ENCODE data around the gene TPRX1.
"Not testable (repeated sequence)": the region's sequence is repeated elsewhere in the genome, so short reads cannot be mapped to it uniquely, and the experiment has no call there.

The TPRX1 gene, protein sequence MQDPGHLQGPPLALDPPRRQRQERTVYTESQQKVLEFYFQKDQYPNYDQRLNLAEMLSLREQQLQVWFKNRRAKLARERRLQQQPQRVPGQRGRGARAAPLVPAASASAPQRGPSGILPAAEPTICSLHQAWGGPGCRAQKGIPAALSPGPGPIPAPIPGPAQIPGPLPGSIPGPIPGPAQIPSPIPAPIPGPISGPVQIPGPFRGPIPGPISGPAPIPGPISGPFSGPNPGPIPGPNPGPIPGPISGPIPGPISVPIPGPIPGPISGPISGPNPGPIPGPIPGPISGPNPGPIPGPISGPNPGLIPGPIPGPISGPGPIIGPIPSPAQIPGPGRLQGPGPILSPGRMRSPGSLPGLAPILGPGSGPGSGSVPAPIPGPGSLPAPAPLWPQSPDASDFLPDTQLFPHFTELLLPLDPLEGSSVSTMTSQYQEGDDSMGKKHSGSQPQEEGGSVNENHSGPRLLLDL

DNA sequence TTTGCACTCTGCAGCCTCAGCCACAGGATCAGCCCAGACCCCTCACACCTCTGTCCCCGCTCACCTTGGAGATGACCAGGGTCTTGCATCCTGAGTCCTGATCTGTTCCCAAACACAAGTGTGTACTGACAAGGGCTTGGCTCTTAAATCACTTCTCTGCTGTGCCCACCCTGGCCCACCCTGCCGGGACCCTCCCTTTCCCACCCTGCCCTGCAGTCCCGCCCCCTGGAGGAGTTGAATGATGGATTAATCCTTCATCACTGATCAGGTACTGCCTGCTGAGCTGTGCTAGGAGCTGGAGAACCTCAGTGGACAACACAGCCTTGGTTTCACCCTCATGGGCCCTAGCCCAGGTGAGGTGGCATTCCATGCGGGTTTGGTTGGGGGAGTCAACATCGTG, at the start of gene TPRX1:
Gene TPRX1 (minus strand): TSS at position 101 of the 400 bp plus-strand sequence. CDS start 12 bp downstream, at position 89.
- not testable (repeated sequence) for DNase-seq

DNA sequence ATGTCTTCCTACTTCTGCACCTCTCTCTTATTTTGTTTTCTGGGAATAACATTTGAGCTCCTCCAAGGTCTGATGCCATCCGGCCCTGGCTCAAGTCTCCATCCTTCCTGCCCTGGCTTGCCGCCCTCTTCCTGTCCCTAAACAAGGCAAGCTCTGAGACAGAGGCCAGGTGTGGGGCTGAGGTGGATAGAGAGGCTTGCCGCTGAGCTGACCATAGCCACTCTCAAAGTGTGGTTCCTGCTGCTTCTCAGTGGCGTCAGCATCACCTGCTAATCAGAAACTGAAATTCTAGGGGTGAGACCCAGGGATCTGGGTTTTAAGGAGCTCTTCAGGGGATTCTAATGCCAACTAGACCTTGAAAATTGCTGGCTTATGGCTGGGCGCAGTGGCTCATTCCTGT, 48.7 kb upstream of the TPRX1 start:
- DNase-seq = no peak

DNA sequence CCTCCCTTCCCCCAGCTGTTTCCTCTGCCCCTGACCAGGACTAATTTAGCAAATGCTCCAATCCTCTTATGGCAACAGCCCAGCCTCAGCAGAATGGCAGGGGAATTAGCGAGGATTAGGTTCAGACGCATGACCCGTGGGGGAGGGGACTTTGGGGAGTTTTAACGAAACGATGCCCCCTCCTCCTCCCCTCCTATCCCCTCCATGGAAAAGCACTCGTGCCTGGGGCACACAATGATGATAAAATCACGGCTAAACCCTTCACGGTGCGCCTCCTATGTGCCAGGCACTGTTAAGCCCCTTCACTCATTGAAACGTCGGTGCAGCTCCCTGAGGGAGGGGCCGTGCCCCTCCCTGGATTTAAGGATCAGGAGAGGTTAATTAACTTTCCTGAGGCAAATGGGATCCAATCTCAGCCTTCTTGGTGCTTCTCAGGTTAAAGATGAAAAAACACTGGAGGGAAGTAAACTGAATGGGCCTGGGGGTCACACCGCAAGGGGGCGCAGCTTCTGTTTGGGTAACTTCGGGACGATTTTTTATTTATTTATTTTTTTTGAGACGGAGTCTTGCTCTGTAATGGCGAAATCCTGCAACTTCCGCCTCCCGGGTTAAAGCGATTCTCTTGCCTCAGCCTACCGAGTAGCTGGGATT, 44.6 kb upstream of the TPRX1 start:
- DNase-seq = no peak

DNA sequence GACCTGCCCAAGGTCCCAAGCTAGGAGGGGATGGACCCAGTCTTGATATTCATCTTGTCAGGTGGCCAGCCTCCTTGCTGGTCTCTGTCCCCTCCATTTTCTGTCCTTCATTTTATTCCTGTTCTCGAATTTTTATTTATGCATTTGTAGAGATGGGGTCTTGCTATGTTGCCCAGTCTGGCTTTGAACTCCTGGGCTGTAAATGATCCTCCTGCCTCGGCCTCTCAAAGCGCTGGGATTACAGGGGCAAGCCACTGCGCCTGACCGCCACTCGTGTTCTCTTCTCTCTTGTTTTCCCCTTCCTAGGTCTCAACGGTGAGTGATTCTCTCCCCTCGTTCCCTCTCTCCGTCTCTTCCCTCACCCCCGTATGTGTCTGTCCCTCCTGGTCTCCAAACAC, 44.1 kb upstream of the TPRX1 start:
- no peak for DNase-seq

DNA sequence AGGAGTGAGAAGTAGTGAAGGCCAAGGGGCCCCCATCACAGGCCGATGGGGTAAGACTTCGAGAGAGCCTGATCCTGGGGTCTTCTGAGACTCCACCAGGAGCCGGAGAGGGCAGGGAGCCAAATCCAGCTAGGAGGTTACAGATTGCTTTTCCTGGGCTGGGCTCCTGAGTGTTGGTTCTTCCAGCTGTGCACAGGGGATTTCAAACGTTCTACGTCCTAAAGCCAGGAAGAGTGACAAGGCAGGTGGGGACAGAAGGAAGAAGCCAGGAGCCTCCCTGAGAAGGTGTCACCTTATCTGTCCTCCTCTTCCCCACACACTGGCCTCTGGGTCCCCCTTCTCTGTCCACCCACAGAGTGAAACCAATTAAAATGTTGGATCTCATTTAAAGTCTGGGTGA, 38.6 kb upstream of the TPRX1 start:
- no peak for DNase-seq

DNA sequence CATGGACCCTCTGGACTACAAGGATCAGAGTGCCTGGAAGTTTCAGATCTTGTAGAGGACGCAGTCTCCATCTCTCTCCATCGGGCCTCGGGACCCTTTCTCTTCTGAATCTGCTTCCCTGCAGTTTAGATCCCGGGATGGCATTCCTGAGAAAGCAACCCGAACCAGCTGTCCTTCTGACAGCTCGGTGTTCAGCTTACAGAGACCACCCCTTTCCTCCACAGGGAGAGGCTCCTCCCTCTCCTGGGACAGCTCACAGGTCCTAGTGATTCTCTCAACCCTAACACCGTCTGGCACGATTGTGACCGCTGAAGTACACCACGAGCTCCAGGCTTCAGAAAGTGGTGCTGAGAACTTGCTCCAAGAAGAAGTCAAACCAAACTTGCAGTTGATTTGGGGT, 35.6 kb upstream of the TPRX1 start:
- no peak for DNase-seq

DNA sequence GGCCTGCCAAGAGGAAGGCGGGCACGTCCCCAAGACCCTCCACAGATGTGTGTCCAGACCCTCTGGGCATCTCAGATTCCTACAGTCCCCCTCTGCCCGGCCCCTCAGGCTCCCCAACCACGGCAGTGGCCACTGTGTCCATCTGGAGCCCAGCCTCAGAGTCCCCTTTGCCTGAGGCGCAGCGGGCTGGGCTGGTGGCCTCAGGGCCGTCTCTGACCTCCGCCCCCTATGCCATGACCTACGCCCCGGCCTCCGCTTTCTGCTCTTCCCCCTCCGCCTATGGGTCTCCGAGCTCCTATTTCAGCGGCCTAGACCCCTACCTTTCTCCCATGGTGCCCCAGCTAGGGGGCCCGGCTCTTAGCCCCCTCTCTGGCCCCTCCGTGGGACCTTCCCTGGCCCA, 35.1 kb upstream of the TPRX1 start:
- DNase-seq = no peak

DNA sequence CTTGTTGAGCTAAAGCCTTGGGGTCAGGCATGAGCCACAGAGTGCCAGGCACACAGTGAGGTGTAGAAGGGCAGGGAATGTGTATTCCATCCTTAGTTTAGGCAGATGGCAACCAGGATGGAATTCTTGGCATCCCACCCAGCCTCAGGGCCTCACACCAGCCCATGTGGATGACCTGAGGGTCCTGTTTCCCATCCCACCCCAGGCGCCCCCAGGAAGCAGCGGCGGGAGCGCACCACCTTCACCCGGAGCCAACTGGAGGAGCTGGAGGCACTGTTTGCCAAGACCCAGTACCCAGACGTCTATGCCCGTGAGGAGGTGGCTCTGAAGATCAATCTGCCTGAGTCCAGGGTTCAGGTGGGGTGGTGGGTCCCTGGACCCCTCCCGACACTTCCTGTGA, 31.7 kb upstream of the TPRX1 start:
- no peak for DNase-seq

DNA sequence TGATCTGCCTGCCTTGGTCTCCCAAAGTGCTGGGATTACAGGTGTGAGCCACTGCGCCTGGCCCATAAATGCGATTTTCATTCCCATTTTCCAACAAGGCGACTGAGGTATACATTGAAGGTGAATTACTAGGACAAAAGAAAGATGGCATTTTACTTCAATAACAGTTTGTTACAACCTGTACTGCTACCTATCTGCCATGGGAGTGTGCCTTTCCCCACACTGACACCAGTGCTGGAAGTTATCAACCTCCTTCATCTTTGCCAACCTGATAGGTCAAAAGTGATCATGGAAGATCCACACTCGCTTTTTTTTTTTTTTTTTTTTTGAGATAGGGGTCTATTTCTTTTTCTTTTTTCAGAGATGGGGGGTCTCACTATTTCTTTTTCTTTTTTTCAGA, 28.4 kb upstream of the TPRX1 start:
- no peak for DNase-seq

DNA sequence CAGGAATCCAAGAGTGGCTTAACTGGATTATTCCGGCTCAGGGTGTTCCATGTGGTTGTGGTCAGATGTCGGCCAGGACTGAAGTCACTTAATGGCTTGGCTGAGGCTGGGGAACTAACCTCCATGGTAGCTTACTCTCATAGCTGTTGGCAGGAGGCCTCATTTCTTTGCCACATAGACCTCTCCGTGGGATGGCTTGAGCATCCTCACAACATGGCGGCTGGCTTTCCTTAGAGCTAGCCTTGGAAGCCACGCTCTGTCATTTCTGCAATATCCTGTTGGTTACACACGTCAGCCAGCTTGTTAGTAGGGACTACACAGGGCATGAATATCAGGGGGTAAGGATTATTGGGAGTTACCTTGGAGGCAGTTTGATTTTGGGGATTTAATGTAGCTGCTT, 22.4 kb upstream of the TPRX1 start:
- DNase-seq = no peak

DNA sequence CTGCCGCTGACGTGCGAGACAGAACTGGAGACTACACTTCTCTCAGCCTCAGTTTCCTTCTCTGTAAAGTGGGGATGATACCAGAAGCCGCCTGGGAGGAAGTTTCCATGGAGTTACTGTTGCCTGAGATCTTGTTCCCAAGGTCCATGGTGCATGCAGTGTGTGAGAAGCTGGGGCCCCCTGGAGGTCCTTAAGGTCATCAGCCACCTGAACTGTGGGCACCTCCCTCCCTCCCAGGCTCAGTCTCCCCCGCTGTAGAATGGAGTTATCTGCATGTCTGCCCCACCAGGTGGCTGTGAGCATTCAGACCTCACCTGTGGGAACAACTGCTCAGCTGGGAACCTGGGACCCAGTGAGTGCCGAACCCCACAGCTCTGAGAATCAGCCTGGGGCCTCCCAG, 20.0 kb upstream of the TPRX1 start:
- no peak for DNase-seq

DNA sequence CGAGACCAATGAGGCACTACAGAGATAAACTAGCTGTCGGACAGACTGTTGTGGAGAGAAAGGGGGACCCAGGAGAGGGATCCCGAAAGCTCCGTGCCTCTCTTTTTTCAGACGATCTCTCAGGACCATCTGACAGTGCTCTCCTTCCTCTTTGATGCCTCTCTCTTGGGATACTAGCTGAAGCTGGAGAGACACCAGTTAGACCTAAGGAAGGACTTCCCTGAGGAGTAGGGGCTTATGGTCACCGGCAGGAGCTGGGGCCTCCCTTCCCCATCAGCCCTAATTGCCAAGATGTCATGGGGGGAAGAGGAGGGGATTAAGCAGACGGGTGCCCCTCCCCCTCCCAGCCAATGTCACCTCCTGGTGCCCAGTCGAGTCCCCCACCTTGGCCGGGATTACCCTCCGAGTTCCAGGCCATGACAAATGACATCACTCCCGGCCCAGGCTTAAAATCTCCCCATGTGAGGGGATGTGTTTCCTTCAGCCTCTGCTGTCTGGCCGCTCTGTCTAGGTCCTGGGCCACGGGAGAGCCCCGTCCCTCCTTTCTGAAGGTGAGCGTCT, 17.2 kb upstream of the TPRX1 start, which contains the start of gene CRX:
Gene CRX (plus strand): TSS at position 478 of the 561 bp plus-strand sequence. CDS start 12,507 bp downstream, outside the sequence.
- DNase-seq = no peak

DNA sequence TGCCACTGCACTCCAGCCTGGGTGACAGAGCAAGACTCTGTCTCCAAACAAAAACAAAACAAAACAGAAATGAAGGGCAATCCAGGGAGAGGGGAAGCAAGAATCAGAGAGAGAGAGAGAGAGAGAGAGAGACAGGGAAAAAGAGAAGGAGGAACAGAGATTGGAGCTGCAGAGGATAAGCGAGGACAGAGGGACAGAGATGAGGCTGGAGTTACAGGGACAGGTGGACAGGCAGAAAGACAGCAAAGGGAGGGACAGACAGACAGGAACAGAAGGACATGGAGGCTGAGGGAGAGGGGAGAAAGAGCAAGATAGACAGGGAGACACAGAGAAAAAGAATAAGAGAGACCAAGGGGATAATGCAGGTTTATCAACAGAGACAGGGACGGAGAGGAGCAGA, 16.1 kb upstream of the TPRX1 start:
- DNase-seq = no peak

DNA sequence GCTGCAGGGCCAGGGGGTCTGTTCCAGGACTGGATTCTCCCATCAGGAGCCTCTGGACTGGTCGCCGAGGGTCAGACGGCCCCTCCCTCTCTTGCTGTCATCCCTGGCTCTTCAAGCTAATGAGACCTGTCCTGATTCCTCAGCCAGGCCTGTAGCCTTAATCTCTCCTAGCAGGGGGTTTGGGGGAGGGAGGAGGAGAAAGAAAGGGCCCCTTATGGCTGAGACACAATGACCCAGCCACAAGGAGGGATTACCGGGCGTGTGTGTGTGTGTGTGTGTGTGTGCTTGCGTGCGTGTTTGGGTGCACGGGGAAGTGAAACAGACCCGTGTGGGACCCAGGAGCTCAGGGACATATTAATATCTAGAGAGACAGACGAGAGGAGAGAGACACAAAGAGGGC, 15.5 kb upstream of the TPRX1 start:
- DNase-seq = no peak

DNA sequence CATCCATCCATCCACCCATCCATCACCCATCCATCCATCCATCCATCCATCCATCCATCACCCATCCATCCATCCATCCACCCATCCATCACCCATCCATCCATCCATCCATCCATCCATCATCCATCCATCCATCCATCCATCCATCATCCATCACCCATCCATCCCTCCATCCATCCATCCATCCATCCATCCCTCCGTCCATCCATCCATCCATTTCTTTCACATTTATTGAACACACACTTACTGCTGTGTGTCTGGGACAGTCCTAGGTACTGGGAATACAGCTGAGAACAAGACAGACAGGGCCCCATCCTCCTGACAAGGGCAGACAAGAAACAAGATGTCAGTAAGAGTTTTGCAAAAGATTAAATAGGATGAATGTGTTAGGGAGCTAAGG, 13.9 kb upstream of the TPRX1 start:
- not testable (repeated sequence) for DNase-seq

DNA sequence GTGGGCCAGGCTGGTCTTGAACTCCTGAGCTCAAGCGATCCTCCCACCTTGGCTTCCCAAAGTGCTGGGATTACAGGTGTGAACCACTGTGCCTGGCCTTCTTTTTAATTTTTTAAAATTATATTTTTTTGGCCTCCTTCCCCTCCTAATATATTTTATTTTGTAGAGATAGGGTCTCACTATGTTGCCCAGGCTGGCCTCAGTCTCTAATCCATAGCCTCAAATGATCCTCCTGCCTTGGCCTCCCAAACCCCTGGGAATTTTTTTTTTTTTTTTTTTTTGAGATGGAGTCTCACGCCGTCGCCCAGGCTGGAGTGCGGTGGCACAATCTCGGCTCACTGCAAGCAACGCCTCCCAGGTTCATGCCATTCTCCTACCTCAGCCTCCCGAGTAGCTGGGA, 11.9 kb upstream of the TPRX1 start:
- not testable (repeated sequence) for DNase-seq

DNA sequence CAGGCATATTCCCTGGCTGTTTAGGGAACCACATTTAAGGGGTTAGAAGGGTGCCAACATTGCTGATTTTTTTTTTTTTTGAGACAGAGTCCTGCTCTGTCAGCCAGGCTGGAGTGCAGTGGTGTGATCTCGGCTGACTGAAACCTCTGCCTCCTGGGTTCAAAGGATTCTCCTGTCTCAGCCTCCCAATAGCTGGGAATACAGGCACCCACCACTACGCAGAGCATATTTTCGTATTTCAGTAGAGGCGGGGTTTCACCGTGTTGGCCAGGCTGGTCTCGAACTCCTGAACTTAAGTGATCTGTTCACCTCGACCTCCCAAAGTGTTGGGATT, 9.6 kb upstream of the TPRX1 start:
- DNase-seq = no peak

DNA sequence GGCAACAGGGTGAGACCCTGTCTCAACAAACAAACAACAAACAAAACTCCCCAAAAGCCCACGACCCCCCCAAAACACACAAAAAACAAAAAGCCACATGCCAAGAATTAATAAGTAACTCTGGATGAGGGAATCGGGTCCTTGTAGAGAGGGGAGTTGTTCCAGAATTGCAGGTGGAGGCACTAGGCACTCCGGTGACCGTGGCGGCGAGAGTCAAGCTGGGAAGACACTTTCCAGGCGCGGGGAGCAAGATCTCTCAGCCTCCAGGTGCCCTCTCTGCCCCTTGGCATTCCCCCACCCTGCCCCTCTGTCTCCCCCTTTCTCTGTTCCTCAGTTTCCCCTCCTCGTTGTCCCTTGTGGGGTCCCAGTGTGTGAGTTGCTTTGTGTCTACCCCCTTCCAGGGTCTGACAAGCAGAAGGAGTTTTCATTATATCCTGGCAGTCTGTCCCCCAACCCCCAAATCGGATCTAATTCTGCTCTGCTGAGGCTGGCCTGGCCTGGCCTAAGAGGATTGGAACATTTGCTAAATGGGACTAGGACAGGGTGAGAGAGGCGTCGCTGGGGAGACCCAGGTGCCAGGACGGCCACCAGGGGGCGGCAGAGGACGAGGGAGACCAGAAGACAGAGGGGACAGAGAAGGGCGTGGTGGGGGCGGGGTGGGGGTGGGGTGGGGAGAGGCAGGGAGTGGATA, 9.1 kb upstream of the TPRX1 start:
- DNase-seq = peak; percentile 51

DNA sequence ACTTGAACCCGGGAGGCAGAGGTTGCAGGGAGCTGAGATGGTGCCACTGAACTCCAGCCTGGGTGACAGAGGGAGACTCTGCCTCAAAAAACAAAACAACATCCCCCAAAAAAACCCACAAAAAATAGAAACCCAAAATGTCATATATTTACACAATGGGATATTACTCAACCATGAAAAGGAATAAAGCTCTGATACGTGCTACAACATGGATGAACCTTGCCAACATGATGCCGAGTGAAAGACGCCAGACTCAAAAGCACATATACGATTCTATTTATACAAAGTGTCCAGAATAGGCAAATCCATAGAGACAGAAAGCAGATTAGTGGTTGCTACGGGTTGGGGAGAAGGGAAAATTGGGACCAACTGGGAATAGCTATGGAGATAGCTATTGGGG, 2.1 kb upstream of the TPRX1 start:
- no peak for DNase-seq

DNA sequence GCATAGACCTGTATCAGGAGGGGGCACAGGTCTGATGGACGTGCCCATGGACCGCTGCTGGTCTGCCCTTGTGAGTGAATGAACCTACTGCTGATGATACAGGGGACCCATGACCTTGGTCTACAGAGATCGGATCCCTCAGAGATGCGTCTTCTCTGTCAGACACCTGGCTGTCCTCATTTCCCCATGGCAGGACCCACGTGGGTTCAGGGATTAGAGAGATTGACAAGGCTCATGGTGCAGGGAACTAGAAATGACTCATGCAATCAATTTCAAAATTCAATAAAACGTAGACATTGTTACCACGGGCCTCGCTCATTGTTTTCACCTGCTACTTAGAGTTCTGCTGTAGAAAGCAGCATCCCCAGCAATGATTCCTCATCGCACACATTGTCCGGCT, 962 bp upstream of the TPRX1 start:
- DNase-seq = no peak

DNA sequence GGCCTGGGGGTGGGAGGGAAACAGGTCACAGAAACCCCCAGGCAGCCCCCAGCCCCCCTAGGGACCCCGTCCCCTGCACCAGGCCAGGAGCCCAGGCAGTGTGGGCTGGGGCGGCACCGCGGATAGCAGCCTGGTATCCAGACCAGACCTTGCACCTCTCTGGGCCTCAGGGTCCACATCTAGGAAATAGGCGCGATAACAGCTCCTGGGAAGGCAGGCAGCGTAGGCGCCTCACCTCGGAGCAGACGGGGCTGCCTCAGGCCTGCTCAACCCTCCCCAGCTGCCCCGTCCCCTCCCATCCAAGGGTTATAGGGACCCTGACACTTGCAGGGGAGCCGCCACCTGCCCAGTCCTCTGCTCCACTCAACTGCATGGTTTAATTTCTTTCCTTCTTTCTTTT, 680 bp downstream of the TPRX1 start:
- DNase-seq = not testable (repeated sequence)

DNA sequence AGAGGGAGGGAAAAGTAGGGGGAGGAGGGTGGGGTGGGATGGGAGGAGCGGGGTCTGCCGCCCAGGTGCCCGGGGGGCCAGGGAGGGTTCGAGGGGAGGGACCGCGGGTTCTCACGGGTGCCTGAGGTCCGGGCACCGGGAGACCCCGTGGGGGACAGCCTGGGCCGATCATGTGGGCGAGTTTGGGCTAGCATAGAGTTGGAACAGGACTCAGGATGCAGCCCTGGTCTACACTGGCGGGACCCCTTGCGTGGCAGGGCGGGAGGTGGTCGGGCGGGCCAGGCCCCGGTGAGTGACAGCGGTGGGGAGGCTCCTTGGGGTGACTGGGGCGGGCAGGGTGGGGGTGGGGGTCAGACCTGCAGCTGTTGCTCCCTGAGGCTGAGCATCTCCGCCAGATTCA, 1.2 kb downstream of the TPRX1 start:
- DNase-seq = not testable (repeated sequence)

DNA sequence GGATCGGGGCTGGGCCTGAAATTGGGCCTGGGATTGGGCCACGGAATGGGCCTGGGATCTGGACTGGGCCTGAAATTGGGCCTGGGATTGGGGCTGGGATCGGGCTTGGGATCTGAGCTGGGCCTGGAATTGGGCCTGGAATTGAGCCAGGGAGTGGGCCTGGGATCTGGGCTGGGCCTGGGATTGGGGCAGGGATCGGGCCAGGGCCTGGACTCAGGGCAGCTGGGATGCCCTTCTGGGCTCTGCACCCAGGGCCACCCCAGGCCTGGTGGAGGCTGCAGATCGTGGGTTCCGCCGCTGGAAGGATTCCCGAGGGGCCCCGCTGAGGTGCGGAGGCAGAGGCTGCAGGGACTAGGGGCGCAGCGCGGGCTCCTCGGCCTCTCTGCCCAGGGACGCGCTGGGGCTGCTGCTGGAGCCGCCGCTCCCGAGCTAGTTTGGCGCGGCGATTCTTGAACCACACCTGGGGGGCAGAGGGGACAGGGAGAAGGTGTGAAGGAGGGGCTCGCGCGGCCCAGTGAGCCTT, 1.8 kb downstream of the TPRX1 start:
- DNase-seq = no peak
